HFFc6 (cell line): ENCODE data around the gene ZNF793. TPM values are rescaled to one million over a fixed set of nuclear protein-coding genes. Genes with fewer than 3 reads are reported as not detected.
A peak's percentile ranks its signal among the peaks of the same experiment; 100 is the strongest.

Experiments used
- DNase-seq: peaks from one replicate; pipeline ENCODE4 v3.0.0-alpha.2; 2018
- H3K27ac Mint-ChIP-seq: 2 replicates; pipeline ENCODE4 v1.8.0; 2020; ENCODE audit warnings: mild to moderate bottlenecking, mixed read lengths
- H3K27me3 Mint-ChIP-seq: 2 replicates; pipeline ENCODE4 v1.8.0; 2021; ENCODE audit warnings: mild to moderate bottlenecking, moderate library complexity, mixed read lengths; ENCODE audit not compliant: insufficient read depth
- H3K36me3 Mint-ChIP-seq: 2 replicates; pipeline ENCODE4 v1.8.0; 2021; ENCODE audit warnings: low read depth, mixed read lengths
- H3K4me1 Mint-ChIP-seq: 2 replicates; pipeline ENCODE4 v1.8.0; 2020; ENCODE audit warnings: low read depth, mixed read lengths
- H3K4me3 Mint-ChIP-seq: 2 replicates; pipeline ENCODE4 v1.8.0; 2020; ENCODE audit warnings: mild to moderate bottlenecking, moderate library complexity, mixed read lengths
- H3K9me3 Mint-ChIP-seq: 2 replicates; pipeline ENCODE4 v1.8.0; 2020; ENCODE audit warnings: mild to moderate bottlenecking, mixed read lengths
- CTCF ChIP-seq: fragments of 200-600 bp; sonication (generic); IDR thresholded peaks from 2 replicates; pipeline ENCODE4 v1.5.0; 2021; ENCODE audit warnings: antibody characterized with exemption, mild to moderate bottlenecking
- total RNA-seq, 6 experiments: library from RNA; stranded (reverse); fragmentation: NEBNext Ultra II Directional; extraction: Animal tissue kit (Norgen Biotek cat#: 25700); gene quantifications; 2 replicates in 1 of 6; 3 replicates in 5 of 6; pipeline ENCODE4 v1.2.3, GENCODE V29; 2021

Gene ZNF793
- total RNA-seq, 6 experiments from 2014 or later = 0.43 to 3.4 (median 0.70) TPM

GRCh38 chr19:37537391-37537947 lies 30.7 kb downstream of the ZNF793 start:
- TF ChIP-seq CTCF = no peak
- no peak overlapping the region for H3K27ac Mint-ChIP-seq
- no peak overlapping the region for H3K4me3 Mint-ChIP-seq
- peaks cover 82% of the 10 kb centered on the region for H3K9me3 Mint-ChIP-seq
- H3K4me1 Mint-ChIP-seq = no peaks in the 10 kb centered on the region
- H3K36me3 Mint-ChIP-seq = peaks cover 46% of the 10 kb centered on the region
- DNase-seq = no peak
- peaks cover 2% of the 10 kb centered on the region; the same call in 1 of the 2 replicates for H3K27me3 Mint-ChIP-seq

- DNase-seq = no peak
- H3K36me3 Mint-ChIP-seq = peaks cover 55% of the 10 kb centered on the region
- peaks cover 87% of the 10 kb centered on the region for H3K9me3 Mint-ChIP-seq
- no peaks in the 10 kb centered on the region; the same call in 1 of the 2 replicates for H3K27me3 Mint-ChIP-seq
- peak; percentile 54 for TF ChIP-seq CTCF
- no peaks in the 10 kb centered on the region for H3K4me1 Mint-ChIP-seq
- H3K4me3 Mint-ChIP-seq = peak overlapping the region; percentile 84
- H3K27ac Mint-ChIP-seq = peak overlapping the region; percentile 65
Measured at GRCh38 chr19:37551129-37551993, 44.6 kb downstream of the ZNF793 start.

GRCh38 chr19:37563518-37563917 lies 56.8 kb downstream of the ZNF793 start:
- no peak overlapping the region for H3K27ac Mint-ChIP-seq
- no peaks in the 10 kb centered on the region for H3K4me1 Mint-ChIP-seq
- H3K9me3 Mint-ChIP-seq = peaks cover 93% of the 10 kb centered on the region
- peaks cover 68% of the 10 kb centered on the region for H3K36me3 Mint-ChIP-seq
- DNase-seq = no peak
- no peak for TF ChIP-seq CTCF
- no peak overlapping the region for H3K4me3 Mint-ChIP-seq
- no peaks in the 10 kb centered on the region for H3K27me3 Mint-ChIP-seq

DNA sequence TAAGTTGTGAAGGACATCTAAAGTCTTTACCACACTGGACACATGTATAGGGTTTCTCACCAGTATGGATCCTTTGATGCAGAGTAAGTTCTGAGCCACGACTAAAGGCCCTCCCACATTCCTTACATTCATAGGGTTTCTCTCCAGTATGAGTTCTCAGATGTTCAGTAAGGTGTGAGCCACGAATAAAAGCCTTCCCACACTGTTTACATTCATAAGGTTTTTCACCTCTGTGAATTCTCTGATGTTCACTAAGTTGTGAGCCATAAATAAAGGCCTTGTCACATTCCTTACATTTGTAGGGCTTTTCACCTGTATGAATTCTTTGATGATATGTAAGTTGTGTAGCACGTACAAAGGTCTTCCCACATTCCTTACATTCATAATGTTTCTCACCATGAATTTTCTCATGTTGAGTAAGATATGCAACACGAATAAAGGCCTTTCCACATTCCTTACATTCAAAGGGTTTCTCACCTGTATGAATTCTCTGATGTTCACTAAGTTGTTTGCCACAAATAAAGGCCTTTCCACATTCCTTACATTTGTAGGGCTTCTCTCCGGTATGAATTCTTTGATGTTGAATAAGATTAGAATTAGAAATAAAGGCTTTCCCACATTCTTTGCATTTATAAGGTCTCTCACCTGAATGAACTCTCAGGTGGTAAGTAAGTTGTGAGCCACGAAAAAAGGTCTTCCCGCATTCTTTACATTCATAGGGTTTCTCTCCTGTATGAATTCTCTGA lies 58.1 kb downstream of the ZNF793 start:
- no peaks in the 10 kb centered on the region for H3K27me3 Mint-ChIP-seq
- H3K4me1 Mint-ChIP-seq = no peaks in the 10 kb centered on the region
- H3K27ac Mint-ChIP-seq = no peak overlapping the region
- peaks cover 68% of the 10 kb centered on the region for H3K36me3 Mint-ChIP-seq
- DNase-seq = no peak
- no peak for TF ChIP-seq CTCF
- H3K9me3 Mint-ChIP-seq = peaks cover 93% of the 10 kb centered on the region
- H3K4me3 Mint-ChIP-seq = no peak overlapping the region

DNA sequence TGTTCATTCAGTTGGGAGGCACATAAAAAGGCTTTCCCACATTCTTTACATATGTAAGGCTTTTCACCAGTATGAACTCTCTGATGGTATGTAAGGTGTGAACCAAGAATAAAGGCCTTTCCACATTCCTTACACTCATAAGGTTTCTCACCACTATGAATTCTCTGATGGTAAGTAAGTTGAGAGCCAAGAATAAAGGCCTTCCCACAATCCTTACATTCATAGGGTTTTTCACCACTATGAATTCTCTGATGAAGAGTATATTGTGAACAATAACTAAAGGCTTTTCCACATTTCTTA lies 58.6 kb downstream of the ZNF793 start:
- Mint-ChIP-seq H3K9me3 (peaks cover 96% of the 10 kb centered on the region), H3K4me3 (no peak overlapping the region), H3K36me3 (peaks cover 74% of the 10 kb centered on the region), H3K27ac (no peak overlapping the region), H3K4me1 (no peaks in the 10 kb centered on the region), H3K27me3 (no peaks in the 10 kb centered on the region; the same call in 1 of the 2 replicates)
- no peak for TF ChIP-seq CTCF
- DNase-seq = no peak
